ENCODE data around the gene C1orf94. TPM values are rescaled to one million over a fixed set of nuclear protein-coding genes. Genes with fewer than 3 reads are reported as not detected.

The C1orf94 gene
- polyA plus RNA-seq, 1 donor from 2014 or later, result not detected

GRCh38 chr1:34166191-34166624 is 10.5 kb upstream of the C1orf94 start:
- no peaks in the 10 kb centered on the region for H3K79me2 ChIP-seq (replicated peaks; ENCODE audit: insufficient read depth, low read length)
- no peaks in the 10 kb centered on the region for H3K9me3 ChIP-seq (ENCODE audit: low read length)
- H3K36me3 ChIP-seq (ENCODE audit: insufficient read depth, low read length), result no peaks in the 10 kb centered on the region
- peak overlapping the region; percentile 83 for H3K9ac ChIP-seq (ENCODE audit: low read length)
- TF ChIP-seq CTCF (IDR thresholded peaks at IDR 0.05; ENCODE audit: poor library complexity, severe bottlenecking) (no peak), EZH2 (IDR thresholded peaks at IDR 0.05; ENCODE audit: borderline replicate concordance, insufficient read depth, low read length, poor library complexity, severe bottlenecking) (no peak), POLR2AphosphoS5 (IDR thresholded peaks at IDR 0.05) (no peak), RAD21 (conservative IDR thresholded peaks at IDR 0.05) (no peak), MXI1 (conservative IDR thresholded peaks at IDR 0.05; ENCODE audit: poor library complexity, severe bottlenecking) (no peak), EP300 (conservative IDR thresholded peaks at IDR 0.05; ENCODE audit: poor library complexity, severe bottlenecking) (no peak)
- no peak overlapping the region for H3K27ac ChIP-seq (ENCODE audit: low read length)
- no peak overlapping the region for H3K4me2 ChIP-seq (ENCODE audit: low read length)
- peaks cover 48% of the 10 kb centered on the region for H3K27me3 ChIP-seq (ENCODE audit: insufficient read depth, low read depth, low read length)
- H3K9me2 ChIP-seq (ENCODE audit: insufficient read depth, low read length), result no peaks in the 10 kb centered on the region
- H2AFZ ChIP-seq (ENCODE audit: low read depth, low read length), result no peak overlapping the region
- no peaks in the 10 kb centered on the region for H3F3A ChIP-seq (ENCODE audit: insufficient read depth, low read length, poor library complexity, severe bottlenecking)
- H4K20me1 ChIP-seq (ENCODE audit: insufficient read depth), result no peaks in the 10 kb centered on the region
- H3K4me3 ChIP-seq (ENCODE audit: low read length), result peak overlapping the region; percentile 96

GRCh38 chr1:34166625-34167361 is 9.9 kb upstream of the C1orf94 start:
- H3K9me3 ChIP-seq (ENCODE audit: low read length), result no peaks in the 10 kb centered on the region
- H3F3A ChIP-seq (ENCODE audit: insufficient read depth, low read length, poor library complexity, severe bottlenecking), result no peaks in the 10 kb centered on the region
- no peak overlapping the region for H3K27ac ChIP-seq (ENCODE audit: low read length)
- no peak overlapping the region for H3K4me2 ChIP-seq (ENCODE audit: low read length)
- H3K79me2 ChIP-seq (replicated peaks; ENCODE audit: insufficient read depth, low read length), result no peaks in the 10 kb centered on the region
- peak overlapping the region; percentile 96 for H3K4me3 ChIP-seq (ENCODE audit: low read length)
- no peak for TF ChIP-seq EP300 (conservative IDR thresholded peaks at IDR 0.05; ENCODE audit: poor library complexity, severe bottlenecking)
- no peak for TF ChIP-seq CTCF (IDR thresholded peaks at IDR 0.05; ENCODE audit: poor library complexity, severe bottlenecking)
- no peak for TF ChIP-seq POLR2AphosphoS5 (IDR thresholded peaks at IDR 0.05)
- TF ChIP-seq RAD21 (conservative IDR thresholded peaks at IDR 0.05), result no peak
- TF ChIP-seq REST (IDR thresholded peaks at IDR 0.05; ENCODE audit: borderline replicate concordance), result no peak
- TF ChIP-seq SMC3 (conservative IDR thresholded peaks at IDR 0.05; ENCODE audit: poor library complexity), result no peak
- TF ChIP-seq MXI1 (conservative IDR thresholded peaks at IDR 0.05; ENCODE audit: poor library complexity, severe bottlenecking), result no peak
- TF ChIP-seq TAF1 (IDR thresholded peaks at IDR 0.05; ENCODE audit: low read depth), result no peak
- no peak for TF ChIP-seq EZH2 (IDR thresholded peaks at IDR 0.05; ENCODE audit: borderline replicate concordance, insufficient read depth, low read length, poor library complexity, severe bottlenecking)
- no peaks in the 10 kb centered on the region for H4K20me1 ChIP-seq (ENCODE audit: insufficient read depth)
- H3K36me3 ChIP-seq (ENCODE audit: insufficient read depth, low read length), result no peaks in the 10 kb centered on the region
- peaks cover 44% of the 10 kb centered on the region for H3K27me3 ChIP-seq (ENCODE audit: insufficient read depth, low read depth, low read length)
- H3K9ac ChIP-seq (ENCODE audit: low read length), result peak overlapping the region; percentile 83
- H3K9me2 ChIP-seq (ENCODE audit: insufficient read depth, low read length), result no peaks in the 10 kb centered on the region
- no peak overlapping the region for H2AFZ ChIP-seq (ENCODE audit: low read depth, low read length)

Measured in neural cell (in vitro differentiated cells).